K562 (cell line): Measurements from ENCODE around the gene NKX2-2. TPM values are rescaled to one million over a fixed set of nuclear protein-coding genes. Genes with fewer than 3 reads are reported as not detected.

Source experiments
- ILK ChIP-seq: fragments of 450-650 bp; IDR thresholded peaks from 2 replicates; pipeline ENCODE4 v1.6.1; 2016; ENCODE audit warnings: missing genetic modification characterization, low read depth, mild to moderate bottlenecking, missing compliant biosample characterization, moderate library complexity, borderline replicate concordance
- SREBF1 ChIP-seq: fragments of 150-350 bp; IDR thresholded peaks from 2 replicates; pipeline ENCODE4 v1.6.1; 2014; ENCODE audit warnings: antibody characterized with exemption, low read depth, low read length, borderline replicate concordance
- polyA plus RNA-seq, 8 experiments: library from polyadenylated mRNA; depleted of rRNA in 4 of 8; stranded (reverse) in 5 of 8; unstranded in 3 of 8; fragments of >200 nt; fragmentation: Nextera tagmentation in 2 of 8; fragmentation: Illumina TruSeq in 1 of 8; extraction: Ambion mirVana in 2 of 8; extraction: Trizol in 1 of 8; gene quantifications; 2 replicates each; pipeline versions ENCODE4 v1.2.1 to v1.2.3, GENCODE V29; 2011 to 2014; ENCODE audit warnings: inconsistent platforms in 1 of 8, missing spikeins in 1 of 8
- total RNA-seq, 7 experiments: library from RNA; depleted of rRNA in 6 of 7; stranded (reverse); fragments of >200 nt in 6 of 7; fragmentation: Illumina TruSeq in 2 of 7; extraction: Trizol in 2 of 7; gene quantifications; 2 replicates each; pipeline versions ENCODE4 v1.2.1 to v1.2.3, GENCODE V29; 2011 to 2021; ENCODE audit warnings: low replicate concordance in 1 of 7
- TF ChIP-seq, protein P1 (sequence below): fragments of 200-600 bp; sonication (generic); IDR thresholded peaks from one replicate; pipeline ENCODE4 v1.6.1; 2012; ENCODE audit warnings: mild to moderate bottlenecking, low read depth, low read length, inconsistent platforms
- TF ChIP-seq, protein P2 (sequence below): sonication (generic); formaldehyde crosslinking; IDR thresholded peaks from 2 replicates; pipeline ENCODE4 v1.8.0; 2022; ENCODE audit warnings: missing genetic modification reagents, mild to moderate bottlenecking, moderate library complexity, borderline replicate concordance
- TF ChIP-seq, protein P3 (sequence below): sonication (generic); formaldehyde crosslinking; IDR thresholded peaks from 2 replicates; pipeline ENCODE4 v1.8.0; 2022; ENCODE audit warnings: mild to moderate bottlenecking, missing genetic modification reagents
- TF ChIP-seq, protein P4 (sequence below): fragments of 450-650 bp; IDR thresholded peaks from 2 replicates; pipeline ENCODE4 v1.7.0; 2016; ENCODE audit warnings: borderline replicate concordance
- TF ChIP-seq, protein P5 (sequence below): fragments of 450-650 bp; IDR thresholded peaks from 2 replicates; pipeline ENCODE4 v1.7.1; 2018; ENCODE audit warnings: mild to moderate bottlenecking, low read depth; ENCODE audit not compliant: partially characterized antibody

NKX2-2 gene
- total and polyA plus RNA-seq, 9 of the 15 experiments (the other 6 are each of a cell fraction or from before 2014, with no cell fraction given): 0.04 TPM; not detected in 8

DNA sequence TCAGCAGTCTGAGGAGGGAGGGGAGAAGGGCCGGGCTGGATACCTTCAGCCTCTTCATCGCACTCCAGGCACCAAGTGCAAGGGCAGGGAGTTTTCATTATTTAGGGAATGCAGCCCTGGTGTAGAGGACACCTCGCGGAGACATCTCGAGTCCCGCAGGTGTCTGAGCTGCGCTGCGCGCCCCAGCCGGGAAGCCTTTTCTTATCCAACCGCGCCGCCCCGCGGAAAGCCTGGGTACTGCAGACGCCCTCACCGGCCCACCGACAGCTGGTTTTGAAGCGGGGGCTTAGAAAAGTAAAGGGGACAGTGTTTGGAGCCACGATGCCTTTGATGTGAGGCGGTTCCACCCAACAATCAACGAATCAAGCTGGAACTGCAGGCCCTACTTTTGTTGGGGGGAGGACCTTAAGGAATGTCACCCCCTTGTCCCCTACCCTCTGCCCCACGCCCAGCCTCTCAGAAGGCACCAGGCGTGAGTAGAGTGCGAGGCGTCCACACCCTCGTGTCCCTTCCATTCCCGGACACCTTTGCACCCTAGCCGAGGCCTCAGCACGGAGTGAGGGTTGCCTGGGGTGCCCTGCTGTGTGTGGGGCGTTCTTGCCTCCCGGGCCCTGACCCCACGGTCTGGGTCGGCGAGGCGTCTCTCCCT, 8.6 kb downstream of the NKX2-2 start (continued):
- TF ChIP-seq, protein P1, sequence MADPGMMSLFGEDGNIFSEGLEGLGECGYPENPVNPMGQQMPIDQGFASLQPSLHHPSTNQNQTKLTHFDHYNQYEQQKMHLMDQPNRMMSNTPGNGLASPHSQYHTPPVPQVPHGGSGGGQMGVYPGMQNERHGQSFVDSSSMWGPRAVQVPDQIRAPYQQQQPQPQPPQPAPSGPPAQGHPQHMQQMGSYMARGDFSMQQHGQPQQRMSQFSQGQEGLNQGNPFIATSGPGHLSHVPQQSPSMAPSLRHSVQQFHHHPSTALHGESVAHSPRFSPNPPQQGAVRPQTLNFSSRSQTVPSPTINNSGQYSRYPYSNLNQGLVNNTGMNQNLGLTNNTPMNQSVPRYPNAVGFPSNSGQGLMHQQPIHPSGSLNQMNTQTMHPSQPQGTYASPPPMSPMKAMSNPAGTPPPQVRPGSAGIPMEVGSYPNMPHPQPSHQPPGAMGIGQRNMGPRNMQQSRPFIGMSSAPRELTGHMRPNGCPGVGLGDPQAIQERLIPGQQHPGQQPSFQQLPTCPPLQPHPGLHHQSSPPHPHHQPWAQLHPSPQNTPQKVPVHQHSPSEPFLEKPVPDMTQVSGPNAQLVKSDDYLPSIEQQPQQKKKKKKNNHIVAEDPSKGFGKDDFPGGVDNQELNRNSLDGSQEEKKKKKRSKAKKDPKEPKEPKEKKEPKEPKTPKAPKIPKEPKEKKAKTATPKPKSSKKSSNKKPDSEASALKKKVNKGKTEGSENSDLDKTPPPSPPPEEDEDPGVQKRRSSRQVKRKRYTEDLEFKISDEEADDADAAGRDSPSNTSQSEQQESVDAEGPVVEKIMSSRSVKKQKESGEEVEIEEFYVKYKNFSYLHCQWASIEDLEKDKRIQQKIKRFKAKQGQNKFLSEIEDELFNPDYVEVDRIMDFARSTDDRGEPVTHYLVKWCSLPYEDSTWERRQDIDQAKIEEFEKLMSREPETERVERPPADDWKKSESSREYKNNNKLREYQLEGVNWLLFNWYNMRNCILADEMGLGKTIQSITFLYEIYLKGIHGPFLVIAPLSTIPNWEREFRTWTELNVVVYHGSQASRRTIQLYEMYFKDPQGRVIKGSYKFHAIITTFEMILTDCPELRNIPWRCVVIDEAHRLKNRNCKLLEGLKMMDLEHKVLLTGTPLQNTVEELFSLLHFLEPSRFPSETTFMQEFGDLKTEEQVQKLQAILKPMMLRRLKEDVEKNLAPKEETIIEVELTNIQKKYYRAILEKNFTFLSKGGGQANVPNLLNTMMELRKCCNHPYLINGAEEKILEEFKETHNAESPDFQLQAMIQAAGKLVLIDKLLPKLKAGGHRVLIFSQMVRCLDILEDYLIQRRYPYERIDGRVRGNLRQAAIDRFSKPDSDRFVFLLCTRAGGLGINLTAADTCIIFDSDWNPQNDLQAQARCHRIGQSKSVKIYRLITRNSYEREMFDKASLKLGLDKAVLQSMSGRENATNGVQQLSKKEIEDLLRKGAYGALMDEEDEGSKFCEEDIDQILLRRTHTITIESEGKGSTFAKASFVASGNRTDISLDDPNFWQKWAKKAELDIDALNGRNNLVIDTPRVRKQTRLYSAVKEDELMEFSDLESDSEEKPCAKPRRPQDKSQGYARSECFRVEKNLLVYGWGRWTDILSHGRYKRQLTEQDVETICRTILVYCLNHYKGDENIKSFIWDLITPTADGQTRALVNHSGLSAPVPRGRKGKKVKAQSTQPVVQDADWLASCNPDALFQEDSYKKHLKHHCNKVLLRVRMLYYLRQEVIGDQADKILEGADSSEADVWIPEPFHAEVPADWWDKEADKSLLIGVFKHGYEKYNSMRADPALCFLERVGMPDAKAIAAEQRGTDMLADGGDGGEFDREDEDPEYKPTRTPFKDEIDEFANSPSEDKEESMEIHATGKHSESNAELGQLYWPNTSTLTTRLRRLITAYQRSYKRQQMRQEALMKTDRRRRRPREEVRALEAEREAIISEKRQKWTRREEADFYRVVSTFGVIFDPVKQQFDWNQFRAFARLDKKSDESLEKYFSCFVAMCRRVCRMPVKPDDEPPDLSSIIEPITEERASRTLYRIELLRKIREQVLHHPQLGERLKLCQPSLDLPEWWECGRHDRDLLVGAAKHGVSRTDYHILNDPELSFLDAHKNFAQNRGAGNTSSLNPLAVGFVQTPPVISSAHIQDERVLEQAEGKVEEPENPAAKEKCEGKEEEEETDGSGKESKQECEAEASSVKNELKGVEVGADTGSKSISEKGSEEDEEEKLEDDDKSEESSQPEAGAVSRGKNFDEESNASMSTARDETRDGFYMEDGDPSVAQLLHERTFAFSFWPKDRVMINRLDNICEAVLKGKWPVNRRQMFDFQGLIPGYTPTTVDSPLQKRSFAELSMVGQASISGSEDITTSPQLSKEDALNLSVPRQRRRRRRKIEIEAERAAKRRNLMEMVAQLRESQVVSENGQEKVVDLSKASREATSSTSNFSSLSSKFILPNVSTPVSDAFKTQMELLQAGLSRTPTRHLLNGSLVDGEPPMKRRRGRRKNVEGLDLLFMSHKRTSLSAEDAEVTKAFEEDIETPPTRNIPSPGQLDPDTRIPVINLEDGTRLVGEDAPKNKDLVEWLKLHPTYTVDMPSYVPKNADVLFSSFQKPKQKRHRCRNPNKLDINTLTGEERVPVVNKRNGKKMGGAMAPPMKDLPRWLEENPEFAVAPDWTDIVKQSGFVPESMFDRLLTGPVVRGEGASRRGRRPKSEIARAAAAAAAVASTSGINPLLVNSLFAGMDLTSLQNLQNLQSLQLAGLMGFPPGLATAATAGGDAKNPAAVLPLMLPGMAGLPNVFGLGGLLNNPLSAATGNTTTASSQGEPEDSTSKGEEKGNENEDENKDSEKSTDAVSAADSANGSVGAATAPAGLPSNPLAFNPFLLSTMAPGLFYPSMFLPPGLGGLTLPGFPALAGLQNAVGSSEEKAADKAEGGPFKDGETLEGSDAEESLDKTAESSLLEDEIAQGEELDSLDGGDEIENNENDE: no peak
- TF ChIP-seq, protein P2, sequence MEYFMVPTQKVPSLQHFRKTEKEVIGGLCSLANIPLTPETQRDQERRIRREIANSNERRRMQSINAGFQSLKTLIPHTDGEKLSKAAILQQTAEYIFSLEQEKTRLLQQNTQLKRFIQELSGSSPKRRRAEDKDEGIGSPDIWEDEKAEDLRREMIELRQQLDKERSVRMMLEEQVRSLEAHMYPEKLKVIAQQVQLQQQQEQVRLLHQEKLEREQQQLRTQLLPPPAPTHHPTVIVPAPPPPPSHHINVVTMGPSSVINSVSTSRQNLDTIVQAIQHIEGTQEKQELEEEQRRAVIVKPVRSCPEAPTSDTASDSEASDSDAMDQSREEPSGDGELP (CRISPR knock-in tag): peak; percentile 58; the same call in 1 of the 2 replicates
- TF ChIP-seq ILK (tag) (no peak), SREBF1 (no peak)
- TF ChIP-seq, protein P3, sequence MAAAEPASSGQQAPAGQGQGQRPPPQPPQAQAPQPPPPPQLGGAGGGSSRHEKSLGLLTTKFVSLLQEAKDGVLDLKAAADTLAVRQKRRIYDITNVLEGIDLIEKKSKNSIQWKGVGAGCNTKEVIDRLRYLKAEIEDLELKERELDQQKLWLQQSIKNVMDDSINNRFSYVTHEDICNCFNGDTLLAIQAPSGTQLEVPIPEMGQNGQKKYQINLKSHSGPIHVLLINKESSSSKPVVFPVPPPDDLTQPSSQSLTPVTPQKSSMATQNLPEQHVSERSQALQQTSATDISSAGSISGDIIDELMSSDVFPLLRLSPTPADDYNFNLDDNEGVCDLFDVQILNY (CRISPR knock-in tag): no peak
- TF ChIP-seq, protein P4, sequence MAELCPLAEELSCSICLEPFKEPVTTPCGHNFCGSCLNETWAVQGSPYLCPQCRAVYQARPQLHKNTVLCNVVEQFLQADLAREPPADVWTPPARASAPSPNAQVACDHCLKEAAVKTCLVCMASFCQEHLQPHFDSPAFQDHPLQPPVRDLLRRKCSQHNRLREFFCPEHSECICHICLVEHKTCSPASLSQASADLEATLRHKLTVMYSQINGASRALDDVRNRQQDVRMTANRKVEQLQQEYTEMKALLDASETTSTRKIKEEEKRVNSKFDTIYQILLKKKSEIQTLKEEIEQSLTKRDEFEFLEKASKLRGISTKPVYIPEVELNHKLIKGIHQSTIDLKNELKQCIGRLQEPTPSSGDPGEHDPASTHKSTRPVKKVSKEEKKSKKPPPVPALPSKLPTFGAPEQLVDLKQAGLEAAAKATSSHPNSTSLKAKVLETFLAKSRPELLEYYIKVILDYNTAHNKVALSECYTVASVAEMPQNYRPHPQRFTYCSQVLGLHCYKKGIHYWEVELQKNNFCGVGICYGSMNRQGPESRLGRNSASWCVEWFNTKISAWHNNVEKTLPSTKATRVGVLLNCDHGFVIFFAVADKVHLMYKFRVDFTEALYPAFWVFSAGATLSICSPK: no peak
- TF ChIP-seq, protein P5, sequence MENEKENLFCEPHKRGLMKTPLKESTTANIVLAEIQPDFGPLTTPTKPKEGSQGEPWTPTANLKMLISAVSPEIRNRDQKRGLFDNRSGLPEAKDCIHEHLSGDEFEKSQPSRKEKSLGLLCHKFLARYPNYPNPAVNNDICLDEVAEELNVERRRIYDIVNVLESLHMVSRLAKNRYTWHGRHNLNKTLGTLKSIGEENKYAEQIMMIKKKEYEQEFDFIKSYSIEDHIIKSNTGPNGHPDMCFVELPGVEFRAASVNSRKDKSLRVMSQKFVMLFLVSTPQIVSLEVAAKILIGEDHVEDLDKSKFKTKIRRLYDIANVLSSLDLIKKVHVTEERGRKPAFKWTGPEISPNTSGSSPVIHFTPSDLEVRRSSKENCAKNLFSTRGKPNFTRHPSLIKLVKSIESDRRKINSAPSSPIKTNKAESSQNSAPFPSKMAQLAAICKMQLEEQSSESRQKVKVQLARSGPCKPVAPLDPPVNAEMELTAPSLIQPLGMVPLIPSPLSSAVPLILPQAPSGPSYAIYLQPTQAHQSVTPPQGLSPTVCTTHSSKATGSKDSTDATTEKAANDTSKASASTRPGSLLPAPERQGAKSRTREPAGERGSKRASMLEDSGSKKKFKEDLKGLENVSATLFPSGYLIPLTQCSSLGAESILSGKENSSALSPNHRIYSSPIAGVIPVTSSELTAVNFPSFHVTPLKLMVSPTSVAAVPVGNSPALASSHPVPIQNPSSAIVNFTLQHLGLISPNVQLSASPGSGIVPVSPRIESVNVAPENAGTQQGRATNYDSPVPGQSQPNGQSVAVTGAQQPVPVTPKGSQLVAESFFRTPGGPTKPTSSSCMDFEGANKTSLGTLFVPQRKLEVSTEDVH: no peak
